ENCODE data around the gene CIDEC.
"Not testable (repeated sequence)": the region's sequence is repeated elsewhere in the genome, so short reads cannot be mapped to it uniquely, and the experiment has no call there.

Gene CIDEC

GRCh38 chr3:9875448-9875847, 4.6 kb downstream of the CIDEC start:
- DNase-seq, result no peak

- DNase-seq, result not testable (repeated sequence)
Measured at GRCh38 chr3:9872067-9872466, 8.0 kb downstream of the CIDEC start.

GRCh38 chr3:9870978-9871377, 9.1 kb downstream of the CIDEC start:
- DNase-seq, result no peak

- no peak for DNase-seq
Measured at GRCh38 chr3:9869955-9870354, 10.1 kb downstream of the CIDEC start.

GRCh38 chr3:9867106-9867505, 12.9 kb downstream of the CIDEC start:
- DNase-seq, result no peak

GRCh38 chr3:9866639-9867038, 13.4 kb downstream of the CIDEC start:
- DNase-seq, result no peak

GRCh38 chr3:9865125-9865637, 14.9 kb downstream of the CIDEC start:
- DNase-seq, result not testable (repeated sequence)

GRCh38 chr3:9864200-9864927, 15.7 kb downstream of the CIDEC start:
- DNase-seq, result peak; percentile 30

GRCh38 chr3:9863058-9863772, 16.8 kb downstream of the CIDEC start:
- DNase-seq, result no peak

GRCh38 chr3:9862391-9863057, 17.5 kb downstream of the CIDEC start:
- DNase-seq, result no peak

- no peak for DNase-seq
Measured at GRCh38 chr3:9861626-9862130, 18.4 kb downstream of the CIDEC start.

GRCh38 chr3:9861201-9861600, 18.9 kb downstream of the CIDEC start:
- no peak for DNase-seq

- DNase-seq, result no peak
Measured at GRCh38 chr3:9859530-9860025, 20.5 kb downstream of the CIDEC start.

- DNase-seq, result no peak
Measured at GRCh38 chr3:9855594-9855993, 24.5 kb downstream of the CIDEC start.

- DNase-seq, result not testable (repeated sequence)
Measured at GRCh38 chr3:9854291-9854940, 25.6 kb downstream of the CIDEC start.

- DNase-seq, result no peak
Measured at GRCh38 chr3:9852528-9852927, 27.5 kb downstream of the CIDEC start.

GRCh38 chr3:9851926-9852325, 28.1 kb downstream of the CIDEC start:
- DNase-seq, result not testable (repeated sequence)

- not testable (repeated sequence) for DNase-seq
Measured at GRCh38 chr3:9851383-9851782, 28.7 kb downstream of the CIDEC start.

GRCh38 chr3:9848860-9849259, 31.2 kb downstream of the CIDEC start:
- DNase-seq, result not testable (repeated sequence)

GRCh38 chr3:9847870-9848269, 32.2 kb downstream of the CIDEC start:
- DNase-seq, result not testable (repeated sequence)

GRCh38 chr3:9846931-9847488, 33.0 kb downstream of the CIDEC start:
- no peak for DNase-seq

- DNase-seq, result no peak
Measured at GRCh38 chr3:9846231-9846630, 33.8 kb downstream of the CIDEC start.
